HCT116 (cell line): Measurements from ENCODE around the gene VPS41. TPM values are rescaled to one million over a fixed set of nuclear protein-coding genes. Genes with fewer than 3 reads are reported as not detected.

Experiments
- ATAC-seq: fragments of 200-7000 bp; cut with Tn5 transposase; 2 replicates; pipeline ENCODE4 v1.9.1; 2020; ENCODE audit warnings: mild to moderate bottlenecking, moderate library complexity
- BruUV-seq: library from RNA; stranded (reverse); fragments of 400-500 nt; replicated peaks from 2 replicates; lab custom pipeline; 2021; lab: Mats Ljungman, UMichigan
- CTCF ChIA-PET: fragments of 300-600 bp; sonication (Branson Sonifier 250); formaldehyde crosslinking; loops from one replicate; lab custom pipeline; 2021; ENCODE audit warnings: antibody characterized with exemption; lab: Charles Lee
- POLR2A ChIA-PET: fragments of 300-600, 350-600 bp; sonication (Branson Sonifier 250); formaldehyde crosslinking; loops from one replicate; lab custom pipeline; 2021; ENCODE audit warnings: antibody characterized with exemption; lab: Charles Lee
- RAD21 ChIA-PET, 2 experiments: fragments of 300-600 bp; sonication (Branson Sonifier 250); formaldehyde crosslinking; loops; one replicate each; lab custom pipeline; 2023; ENCODE audit warnings: low total read pairs in 2 of 2; ENCODE audit not compliant: uncharacterized antibody in 2 of 2, unreplicated experiment in 2 of 2, low non-redundant PET in 1 of 2; lab: Charles Lee
- DNase-seq: peaks from one replicate; pipeline ENCODE4 v3.0.0-alpha.2; 2010; ENCODE audit warnings: low read depth, low spot score
- H2AFZ ChIP-seq: fragments of 200-600 bp; shearing (Covaris generic), sonication (generic); 2 replicates; pipeline ENCODE4 v1.6.1; 2017; ENCODE audit warnings: low read depth, mixed run types, mixed read lengths, antibody characterized with exemption, low read length; ENCODE audit not compliant: poor library complexity, severe bottlenecking
- H3K27ac ChIP-seq: 2 replicates; pipeline ENCODE4 v1.5.1; 2012; ENCODE audit warnings: low read depth, low read length
- H3K27me3 ChIP-seq: fragments of 200-600 bp; sonication (generic); 2 replicates; pipeline ENCODE4 v1.6.1; 2016; ENCODE audit warnings: mixed run types, low read length, mixed read lengths; ENCODE audit not compliant: insufficient read depth
- H3K36me3 ChIP-seq, 2 experiments: fragments of 200-500 bp in 1 of 2; fragments of 200-600 bp in 1 of 2; sonication (Bioruptor generic) in 1 of 2; sonication (generic) in 1 of 2; 2 replicates each; pipeline versions ENCODE4 v1.5.1 to v1.6.1; 2014 to 2016; ENCODE audit warnings: low read length in 2 of 2, inconsistent platforms in 1 of 2, mixed read lengths in 1 of 2, mixed run types in 1 of 2; ENCODE audit not compliant: insufficient read depth in 2 of 2, control insufficient read depth in 1 of 2
- H3K4me1 ChIP-seq, 2 experiments: fragments of 200-600 bp in 1 of 2; sonication (generic) in 1 of 2; 2 replicates each; pipeline versions ENCODE4 v1.5.1 to v1.6.1; 2012 to 2017; ENCODE audit warnings: low read length in 2 of 2, inconsistent platforms in 1 of 2, mild to moderate bottlenecking in 1 of 2, mixed read lengths in 1 of 2, mixed run types in 1 of 2, moderate library complexity in 1 of 2; ENCODE audit not compliant: insufficient read depth in 2 of 2, control insufficient read depth in 1 of 2
- H3K4me2 ChIP-seq: fragments of 200-600 bp; sonication (generic); 2 replicates; pipeline ENCODE4 v1.6.1; 2017; ENCODE audit warnings: mixed run types, low read length, mixed read lengths
- H3K4me3 ChIP-seq, 2 experiments: fragments of 200-600 bp in 1 of 2; sonication (generic) in 1 of 2; replicated peaks in 1 of 2; 2 replicates each; pipeline ENCODE4 v1.5.1; 2011 to 2016; ENCODE audit warnings: low read length in 2 of 2, control low read depth in 1 of 2, low read depth in 1 of 2, mild to moderate bottlenecking in 1 of 2, mixed read lengths in 1 of 2, mixed run types in 1 of 2
- H3K79me2 ChIP-seq: fragments of 200-600 bp; sonication (generic); 2 replicates; pipeline ENCODE4 v1.6.1; 2017; ENCODE audit warnings: mild to moderate bottlenecking, mixed run types, low read length, moderate library complexity, mixed read lengths; ENCODE audit not compliant: insufficient read depth
- H3K9ac ChIP-seq: fragments of 200-600 bp; sonication (generic); 2 replicates; pipeline ENCODE4 v1.6.1; 2016; ENCODE audit warnings: low read length, mixed read lengths
- H3K9me2 ChIP-seq: fragments of 200-600 bp; sonication (generic), shearing (Covaris generic); 2 replicates; pipeline ENCODE4 v1.6.1; 2017; ENCODE audit warnings: mixed run types, mild to moderate bottlenecking, moderate library complexity; ENCODE audit not compliant: insufficient read depth
- H3K9me3 ChIP-seq, 2 experiments: fragments of 200-500 bp in 1 of 2; fragments of 200-600 bp in 1 of 2; sonication (Bioruptor generic) in 1 of 2; sonication (generic) in 1 of 2; 2 replicates each; pipeline ENCODE4 v1.6.1; 2014 to 2017; ENCODE audit warnings: low read length in 2 of 2, mixed read lengths in 2 of 2, inconsistent platforms in 1 of 2, low read depth in 1 of 2, mild to moderate bottlenecking in 1 of 2, mixed run types in 1 of 2, moderate library complexity in 1 of 2; ENCODE audit not compliant: control insufficient read depth in 1 of 2, insufficient read depth in 1 of 2
- H4K20me1 ChIP-seq: fragments of 200-600 bp; sonication (generic), shearing (Covaris generic); 2 replicates; pipeline ENCODE4 v1.6.1; 2017; ENCODE audit warnings: mixed run types, mild to moderate bottlenecking, moderate library complexity; ENCODE audit not compliant: insufficient read depth
- CBX3 ChIP-seq: IDR thresholded peaks from 2 replicates; pipeline ENCODE4 v1.6.1; 2012; ENCODE audit warnings: low read depth
- CEBPB ChIP-seq: IDR thresholded peaks from 2 replicates; pipeline ENCODE4 v1.6.1; 2012; ENCODE audit warnings: low read depth
- EGR1 ChIP-seq: IDR thresholded peaks from 2 replicates; pipeline ENCODE4 v1.6.1; 2012; ENCODE audit warnings: low read depth
- JUND ChIP-seq: IDR thresholded peaks from 2 replicates; pipeline ENCODE4 v1.6.1; 2012
- POLR2A ChIP-seq: IDR thresholded peaks from 2 replicates; pipeline ENCODE4 v1.7.0; 2011; ENCODE audit warnings: borderline replicate concordance; ENCODE audit not compliant: insufficient read depth, insufficient read length; ENCODE audit errors: extremely low read depth
- POLR2AphosphoS5 ChIP-seq: IDR thresholded peaks from 2 replicates; pipeline ENCODE4 v1.6.1; 2011; ENCODE audit warnings: mild to moderate bottlenecking, low read depth, low read length, moderate library complexity
- RAD21 ChIP-seq: IDR thresholded peaks from 2 replicates; pipeline ENCODE4 v1.6.1; 2012; ENCODE audit warnings: low read depth, mild to moderate bottlenecking
- SIN3A ChIP-seq: IDR thresholded peaks from 2 replicates; pipeline ENCODE4 v1.6.1; 2012; ENCODE audit warnings: low read depth
- SP1 ChIP-seq: IDR thresholded peaks from 2 replicates; pipeline ENCODE4 v1.6.1; 2012; ENCODE audit warnings: low read depth
- TCF7L2 ChIP-seq: IDR thresholded peaks from 2 replicates; pipeline ENCODE4 v1.7.0; 2011; ENCODE audit warnings: borderline replicate concordance, inconsistent platforms; ENCODE audit not compliant: insufficient read depth, insufficient read length; ENCODE audit errors: extremely low read depth
- YY1 ChIP-seq: IDR thresholded peaks from 2 replicates; pipeline ENCODE4 v1.6.1; 2011; ENCODE audit warnings: low read length, low read depth, moderate library complexity, mild to moderate bottlenecking; ENCODE audit not compliant: insufficient replicate concordance; ENCODE audit errors: extremely low read depth
- ZNF274 ChIP-seq: fragments of 200-500 bp; sonication (Bioruptor generic); IDR thresholded peaks from 2 replicates; pipeline ENCODE4 v1.6.1; 2014; ENCODE audit warnings: mild to moderate bottlenecking, low read depth, low read length, inconsistent platforms
- intact Hi-C: fragments of 100-400 bp; cut with micrococcal nuclease; formaldehyde crosslinking; loops from 2 replicates; pipeline ENCODE4 v1.10.0; 2022
- total RNA-seq: library from RNA; stranded (reverse); gene quantifications from one replicate; pipeline ENCODE4 v1.2.1, GENCODE V29; 2021; ENCODE audit not compliant: unreplicated experiment
- TF ChIP-seq, protein P1 (sequence below): IDR thresholded peaks from 2 replicates; pipeline ENCODE4 v1.6.1; 2011; ENCODE audit warnings: mild to moderate bottlenecking, low read length, moderate library complexity; ENCODE audit not compliant: insufficient replicate concordance; ENCODE audit errors: extremely low read depth
- TF ChIP-seq, protein P2 (sequence below): IDR thresholded peaks from 2 replicates; pipeline ENCODE4 v1.6.1; 2012

VPS41 gene
- total RNA-seq, 1 experiment from 2014 or later = 72.2 TPM

DNA sequence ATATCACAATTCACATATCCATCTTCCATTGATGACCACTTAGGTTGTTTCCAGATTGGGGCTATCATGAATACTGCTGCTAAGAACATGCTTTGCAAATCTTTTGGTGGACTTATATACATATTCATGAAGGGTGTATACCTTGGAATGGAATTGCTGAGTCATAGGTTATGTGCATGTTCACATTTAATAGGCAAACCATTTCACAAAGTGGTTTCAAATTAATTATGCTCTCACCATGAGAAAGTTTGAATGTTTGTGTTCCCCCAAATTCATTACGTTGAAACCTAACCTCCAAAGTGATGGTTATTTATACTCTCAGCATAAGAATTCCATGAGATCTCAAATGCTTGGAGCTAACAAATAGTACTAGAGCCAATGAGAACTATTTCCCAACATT is 86.4 kb downstream of the VPS41 start (continued):
- TF ChIP-seq, protein P1, sequence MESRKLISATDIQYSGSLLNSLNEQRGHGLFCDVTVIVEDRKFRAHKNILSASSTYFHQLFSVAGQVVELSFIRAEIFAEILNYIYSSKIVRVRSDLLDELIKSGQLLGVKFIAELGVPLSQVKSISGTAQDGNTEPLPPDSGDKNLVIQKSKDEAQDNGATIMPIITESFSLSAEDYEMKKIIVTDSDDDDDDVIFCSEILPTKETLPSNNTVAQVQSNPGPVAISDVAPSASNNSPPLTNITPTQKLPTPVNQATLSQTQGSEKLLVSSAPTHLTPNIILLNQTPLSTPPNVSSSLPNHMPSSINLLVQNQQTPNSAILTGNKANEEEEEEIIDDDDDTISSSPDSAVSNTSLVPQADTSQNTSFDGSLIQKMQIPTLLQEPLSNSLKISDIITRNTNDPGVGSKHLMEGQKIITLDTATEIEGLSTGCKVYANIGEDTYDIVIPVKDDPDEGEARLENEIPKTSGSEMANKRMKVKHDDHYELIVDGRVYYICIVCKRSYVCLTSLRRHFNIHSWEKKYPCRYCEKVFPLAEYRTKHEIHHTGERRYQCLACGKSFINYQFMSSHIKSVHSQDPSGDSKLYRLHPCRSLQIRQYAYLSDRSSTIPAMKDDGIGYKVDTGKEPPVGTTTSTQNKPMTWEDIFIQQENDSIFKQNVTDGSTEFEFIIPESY = no peak
- TF ChIP-seq SP1 = no peak
- TF ChIP-seq, protein P2, sequence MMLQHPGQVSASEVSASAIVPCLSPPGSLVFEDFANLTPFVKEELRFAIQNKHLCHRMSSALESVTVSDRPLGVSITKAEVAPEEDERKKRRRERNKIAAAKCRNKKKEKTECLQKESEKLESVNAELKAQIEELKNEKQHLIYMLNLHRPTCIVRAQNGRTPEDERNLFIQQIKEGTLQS = no peak
- no peak for TF ChIP-seq JUND
- TF ChIP-seq ZNF274 = no peak
- TF ChIP-seq YY1 = no peak
- no peak for TF ChIP-seq POLR2A
- TF ChIP-seq RAD21 = no peak
- TF ChIP-seq, all 23 proteins: peak for 0

DNA sequence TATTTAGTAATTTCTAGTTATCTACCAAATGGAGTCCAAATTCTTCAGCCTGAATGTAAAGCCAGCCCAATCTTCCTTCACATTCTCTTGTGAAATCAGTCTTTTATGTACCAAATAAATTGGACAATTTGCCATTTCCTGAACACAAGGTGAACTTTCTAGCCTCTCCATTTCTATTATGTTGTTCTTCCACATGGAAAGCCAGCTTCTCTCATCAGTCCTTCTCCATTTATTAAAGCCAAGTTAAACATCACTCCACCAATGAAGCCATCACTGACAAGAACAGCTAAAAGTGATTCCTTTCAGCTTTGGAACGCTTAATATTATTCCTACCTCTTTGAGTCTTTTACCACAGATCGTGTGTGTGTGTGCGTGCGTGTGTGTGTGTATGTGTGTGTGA is 88.4 kb downstream of the VPS41 start:
- no peak overlapping the region for H2AFZ ChIP-seq
- BruUV-seq = no TSS peak
- ChIA-PET CTCF (no interaction called here), RAD21 (no interaction called here), POLR2A (no interaction called here)
- no peaks in the 10 kb centered on the region for H3K36me3 ChIP-seq
- DNase-seq (no peak), ATAC-seq (no peak)
- intact Hi-C loops = no loop called here
- no peaks in the 10 kb centered on the region for H3K9me2 ChIP-seq
- no peaks in the 10 kb centered on the region for H3K4me1 ChIP-seq
- H3K4me3 ChIP-seq = no peak overlapping the region
- no peaks in the 10 kb centered on the region for H3K27me3 ChIP-seq
- no peak overlapping the region for H3K4me2 ChIP-seq
- no peaks in the 10 kb centered on the region for H4K20me1 ChIP-seq
- H3K9ac ChIP-seq = no peak overlapping the region
- TF ChIP-seq, protein P2 = no peak
- TF ChIP-seq CEBPB (no peak), CBX3 (no peak), JUND (no peak), TCF7L2 (no peak), RAD21 (no peak), YY1 (no peak), EGR1 (no peak), POLR2AphosphoS5 (no peak), SIN3A (no peak)
- H3K9me3 ChIP-seq = no peaks in the 10 kb centered on the region
- no peaks in the 10 kb centered on the region for H3K79me2 ChIP-seq
- no peak overlapping the region for H3K27ac ChIP-seq
